IMR-90 (cell line): ENCODE measurements around the gene DNAH5. TPM values are rescaled to one million over a fixed set of nuclear protein-coding genes. Genes with fewer than 3 reads are reported as not detected.

Experiments
- ATAC-seq: fragments of 200-7000 bp; cut with Tn5 transposase; 2 replicates; pipeline ENCODE4 v1.9.1; 2020; ENCODE audit warnings: low read depth, mild to moderate bottlenecking, moderate library complexity
- BruUV-seq: library from RNA; stranded (reverse); fragments of 400-500 nt; replicated peaks from 2 replicates; lab custom pipeline; 2021; lab: Mats Ljungman, UMichigan
- CTCF ChIA-PET: fragments of 300-600 bp; formaldehyde crosslinking; extraction: SDS; loops from one replicate; lab custom pipeline; 2021; ENCODE audit warnings: antibody characterized with exemption; lab: Yijun Ruan, JAX
- POLR2A ChIA-PET: fragments of 300-600 bp; sonication (Branson Sonifier 250); formaldehyde crosslinking; loops from one replicate; lab custom pipeline; 2022; ENCODE audit warnings: antibody characterized with exemption; ENCODE audit not compliant: unreplicated experiment; lab: Charles Lee
- DNase-seq: peaks from one replicate; pipeline ENCODE4 v3.0.0; 2013
- H2AFZ ChIP-seq: replicated peaks from 2 replicates; pipeline ENCODE3; 2013; ENCODE audit warnings: low read length, mild to moderate bottlenecking; ENCODE audit not compliant: poor library complexity
- H2AK5ac ChIP-seq: 2 replicates; pipeline ENCODE4 v1.6.1; 2013; ENCODE audit warnings: low read depth, low read length, inconsistent platforms
- H2AK9ac ChIP-seq: replicated peaks from 2 replicates; pipeline ENCODE3; 2013; ENCODE audit warnings: mild to moderate bottlenecking, low read depth, low read length, moderate library complexity; ENCODE audit not compliant: poor library complexity
- H2BK120ac ChIP-seq: 2 replicates; pipeline ENCODE4 v1.6.1; 2013; ENCODE audit warnings: low read depth, low read length, inconsistent platforms
- H2BK15ac ChIP-seq: 3 replicates; pipeline ENCODE4 v1.6.1; 2013; ENCODE audit warnings: low read depth, low read length, inconsistent platforms
- H2BK20ac ChIP-seq: 2 replicates; pipeline ENCODE4 v1.6.1; 2013; ENCODE audit warnings: low read depth, mild to moderate bottlenecking, inconsistent platforms, low read length, moderate library complexity
- H2BK5ac ChIP-seq: 2 replicates; pipeline ENCODE4 v1.6.1; 2013; ENCODE audit warnings: mild to moderate bottlenecking, low read depth, low read length, inconsistent platforms; ENCODE audit not compliant: poor library complexity, severe bottlenecking
- H3K14ac ChIP-seq: replicated peaks from 2 replicates; pipeline ENCODE4 v1.6.1; 2013; ENCODE audit warnings: low read depth, low read length, inconsistent platforms
- H3K18ac ChIP-seq: 2 replicates; pipeline ENCODE4 v1.6.1; 2013; ENCODE audit warnings: low read depth, low read length, control low read depth
- H3K23ac ChIP-seq: 2 replicates; pipeline ENCODE4 v1.6.1; 2013; ENCODE audit warnings: low read depth, low read length, inconsistent platforms
- H3K27ac ChIP-seq: 2 replicates; pipeline ENCODE4 v1.5.1; 2013; ENCODE audit warnings: mild to moderate bottlenecking, control low read depth, low read length; ENCODE audit not compliant: insufficient read depth
- H3K27me3 ChIP-seq: 2 replicates; pipeline ENCODE4 v1.6.1; 2013; ENCODE audit warnings: low read length; ENCODE audit not compliant: control insufficient read depth, insufficient read depth
- H3K36me3 ChIP-seq: 2 replicates; pipeline ENCODE4 v1.6.1; 2013; ENCODE audit warnings: low read length, mixed read lengths; ENCODE audit not compliant: control insufficient read depth, insufficient read depth
- H3K4ac ChIP-seq: 2 replicates; pipeline ENCODE4 v1.6.1; 2013; ENCODE audit warnings: low read depth, low read length, inconsistent platforms
- H3K4me1 ChIP-seq: 2 replicates; pipeline ENCODE4 v1.6.1; 2013; ENCODE audit warnings: low read length, mixed read lengths; ENCODE audit not compliant: control insufficient read depth, insufficient read depth
- H3K4me2 ChIP-seq: 2 replicates; pipeline ENCODE4 v1.6.1; 2013; ENCODE audit warnings: low read depth, mild to moderate bottlenecking, control low read depth, low read length, moderate library complexity
- H3K4me3 ChIP-seq: 2 replicates; pipeline ENCODE4 v1.5.1; 2013; ENCODE audit warnings: low read depth, mild to moderate bottlenecking, control low read depth, low read length, moderate library complexity; ENCODE audit not compliant: insufficient read depth
- H3K56ac ChIP-seq: 2 replicates; pipeline ENCODE4 v1.6.1; 2013; ENCODE audit warnings: low read length, inconsistent platforms; ENCODE audit not compliant: insufficient read depth; ENCODE audit errors: extremely low read depth
- H3K79me1 ChIP-seq, 2 experiments: 2 replicates each; pipeline ENCODE4 v1.6.1; 2013; ENCODE audit warnings: low read length in 2 of 2, inconsistent platforms in 1 of 2, low read depth in 1 of 2
- H3K9ac ChIP-seq: 2 replicates; pipeline ENCODE4 v1.6.1; 2013; ENCODE audit warnings: low read depth, low read length, control low read depth
- H3K9me1 ChIP-seq: 2 replicates; pipeline ENCODE4 v1.6.1; 2013; ENCODE audit warnings: low read length, inconsistent platforms; ENCODE audit not compliant: insufficient read depth
- H3K9me3 ChIP-seq: 2 replicates; pipeline ENCODE4 v1.6.1; 2013; ENCODE audit warnings: low read length; ENCODE audit not compliant: control insufficient read depth, insufficient read depth
- H4K20me1 ChIP-seq: 2 replicates; pipeline ENCODE4 v1.6.1; 2013; ENCODE audit warnings: low read length, inconsistent platforms; ENCODE audit not compliant: insufficient read depth
- H4K5ac ChIP-seq: 2 replicates; pipeline ENCODE4 v1.6.1; 2013; ENCODE audit warnings: mild to moderate bottlenecking, low read depth, low read length, control low read depth
- H4K8ac ChIP-seq, 2 experiments: 2 replicates each; pipeline ENCODE4 v1.6.1; 2013; ENCODE audit warnings: low read depth in 2 of 2, low read length in 2 of 2, control low read depth in 1 of 2, inconsistent platforms in 1 of 2
- H4K91ac ChIP-seq: 2 replicates; pipeline ENCODE4 v1.6.1; 2013; ENCODE audit warnings: low read depth, low read length, inconsistent platforms; ENCODE audit not compliant: insufficient read depth
- MAZ ChIP-seq: IDR thresholded peaks from 2 replicates; pipeline ENCODE4 v1.6.1; 2012; ENCODE audit warnings: low read depth, mild to moderate bottlenecking, low read length, improper control_type of control experiment, moderate library complexity, borderline replicate concordance
- NFE2L2 ChIP-seq: fragments of 150-350 bp; IDR thresholded peaks from 2 replicates; pipeline ENCODE4 v1.6.1; 2016; ENCODE audit warnings: low read depth, mild to moderate bottlenecking, low read length
- POLR2A ChIP-seq: IDR thresholded peaks from 2 replicates; pipeline ENCODE4 v1.6.1; 2012; ENCODE audit warnings: mild to moderate bottlenecking, low read depth, low read length
- WGBS, 2 experiments: methylation state at CpG; one replicate each; pipeline versions ENCODE4 v1.1.5 to v1.1.7; 2013; ENCODE audit warnings: missing lambda C conversion rate in 2 of 2; ENCODE audit not compliant: insufficient read length in 1 of 2; ENCODE audit errors: extremely low coverage in 2 of 2; 5-methylcytosine and 5-hydroxymethylcytosine counted together
- dilution Hi-C: fragments of 300-500 bp; cut with HindIII; formaldehyde crosslinking; loops from one replicate; pipeline ENCODE4 v1.14.3; 2018; ENCODE audit warnings: low sequenced_read_pairs; ENCODE audit not compliant: unreplicated experiment
- in situ Hi-C: fragments of 300-500 bp; cut with MboI; formaldehyde crosslinking; loops from 3 replicates; pipeline ENCODE4 v1.14.3; 2019; ENCODE audit warnings: low sequenced_read_pairs, inconsistent platforms, mixed read lengths
- intact Hi-C: fragments of 100-400 bp; cut with micrococcal nuclease; formaldehyde crosslinking; loops from 2 replicates; pipeline ENCODE4 v1.10.0; 2022
- polyA plus RNA-seq, 3 experiments: library from polyadenylated mRNA; depleted of rRNA; stranded (reverse); fragments of >200 nt; gene quantifications; 2 replicates each; pipeline ENCODE4 v1.2.3, GENCODE V29; 2012; ENCODE audit warnings: low replicate concordance in 1 of 3
- total RNA-seq: library from RNA; depleted of rRNA; stranded (reverse); fragments of >200 nt; gene quantifications from 2 replicates; pipeline ENCODE4 v1.2.3, GENCODE V29; 2012

Gene DNAH5
- total and polyA plus RNA-seq, 2 of the 4 experiments (the other 2 are of a cell fraction): 1.9 to 4.3 TPM

- WGBS, 2 experiments: no CpG with 5 or more reads among the region's 2 CpGs
Measured at GRCh38 chr5:13821366-13821765, 123.1 kb downstream of the DNAH5 start.

More at GRCh38 chr5:13821366-13821765, 123.1 kb downstream of the DNAH5 start:
- Histone ChIP-seq H2AK5ac (no peak overlapping the region), H3K14ac (no peak overlapping the region), H4K91ac (no peak overlapping the region), H2AFZ (no peak overlapping the region), H3K18ac (no peak overlapping the region), H2BK5ac (no peak overlapping the region), H3K4me3 (no peak overlapping the region), H3K79me1 (no peaks in the 10 kb centered on the region), H3K36me3 (peaks cover 19% of the 10 kb centered on the region), H3K56ac (no peak overlapping the region), H4K5ac (no peak overlapping the region), H4K8ac (no peak overlapping the region), H3K27me3 (no peaks in the 10 kb centered on the region), H3K9ac (no peak overlapping the region), H2AK9ac (no peak overlapping the region), H2BK120ac (no peak overlapping the region), H3K27ac (no peak overlapping the region), H2BK15ac (no peak overlapping the region), H3K4me2 (no peak overlapping the region), H3K23ac (no peak overlapping the region), H4K20me1 (no peaks in the 10 kb centered on the region), H3K4me1 (no peaks in the 10 kb centered on the region), H3K9me1 (no peaks in the 10 kb centered on the region), H3K4ac (no peak overlapping the region), H3K9me3 (no peaks in the 10 kb centered on the region), H2BK20ac (no peak overlapping the region)
- dilution Hi-C loops (no loop called here), intact Hi-C loops (no loop called here), in situ Hi-C loops (no loop called here)
- BruUV-seq: no TSS peak
- DNase-seq (peak; percentile 38), ATAC-seq (peak; percentile 51; the same call in 1 of the 2 replicates)
- CTCF ChIA-PET: no interaction called here
- POLR2A ChIA-PET: no interaction called here
- peak; percentile 71 for TF ChIP-seq NFE2L2
- TF ChIP-seq MAZ: no peak
- TF ChIP-seq POLR2A: no peak
